Activated CD8-positive, alpha-beta memory T cell treated with anti-CD3 and anti-CD28 coated beads, Interleukin-2, amount 50 U/mL, for 24 hours (primary cell): ENCODE results near the gene SYT13.

ENCODE experiments used
- DNase-seq: peaks from one replicate; pipeline ENCODE4 v3.0.0-alpha.2; 2020; ENCODE audit errors: extremely low read depth

The SYT13 gene

GRCh38 chr11:45285930-45286632 is at the start of gene SYT13:
SYT13 (minus strand) TSS chr11:45286341; CDS start chr11:45286207, 134 bp downstream.
- no peak for DNase-seq

GRCh38 chr11:45335434-45335833 is 49.3 kb upstream of the SYT13 start:
- no peak for DNase-seq

- no peak for DNase-seq
These were observed 48.7 kb upstream of the SYT13 start for GRCh38 chr11:45334836-45335235.

- DNase-seq: no peak
These were observed 48.3 kb upstream of the SYT13 start for GRCh38 chr11:45334410-45334809.

- DNase-seq: no peak
These were observed 47.1 kb upstream of the SYT13 start for GRCh38 chr11:45333001-45333971.

- no peak for DNase-seq
These were observed 46.3 kb upstream of the SYT13 start for GRCh38 chr11:45332276-45332934.

- DNase-seq: no peak
These were observed 45.7 kb upstream of the SYT13 start for GRCh38 chr11:45331839-45332238.

GRCh38 chr11:45328726-45329125 is 42.6 kb upstream of the SYT13 start:
- DNase-seq: no peak

- no peak for DNase-seq
These were observed 38.3 kb upstream of the SYT13 start for GRCh38 chr11:45324459-45324858.

- no peak for DNase-seq
These were observed 37.6 kb upstream of the SYT13 start for GRCh38 chr11:45323601-45324249.

GRCh38 chr11:45322891-45323600 is 36.9 kb upstream of the SYT13 start:
- DNase-seq: no peak

GRCh38 chr11:45322111-45322705 is 36.1 kb upstream of the SYT13 start:
- DNase-seq: no peak

GRCh38 chr11:45321669-45322068 is 35.5 kb upstream of the SYT13 start:
- DNase-seq: no peak

GRCh38 chr11:45321031-45321595 is 35.0 kb upstream of the SYT13 start:
- DNase-seq: no peak

GRCh38 chr11:45320371-45320770 is 34.2 kb upstream of the SYT13 start:
- no peak for DNase-seq

- no peak for DNase-seq
These were observed 32.9 kb upstream of the SYT13 start for GRCh38 chr11:45319077-45319476.

- no peak for DNase-seq
These were observed 32.4 kb upstream of the SYT13 start for GRCh38 chr11:45318516-45318915.

GRCh38 chr11:45316258-45316657 is 30.1 kb upstream of the SYT13 start:
- DNase-seq: no peak

GRCh38 chr11:45314900-45315299 is 28.8 kb upstream of the SYT13 start:
- no peak for DNase-seq

- no peak for DNase-seq
These were observed 27.2 kb upstream of the SYT13 start for GRCh38 chr11:45313171-45313865.
